ENCODE data around the gene FAM240A. TPM values are rescaled to one million over a fixed set of nuclear protein-coding genes. Genes with fewer than 3 reads are reported as not detected.

The FAM240A gene
- total and polyA plus RNA-seq, 7 experiments from 2014 or later = not detected

Other genes starting within 250 kb of the FAM240A start
- 10 to 100 TPM in 1 of 5 experiments, 1 to 10 TPM in 1, under 1 TPM in 3; 0.66 to 22.5 (median 0.95) TPM for gene CCR5, start 241.6 kb upstream of the FAM240A start, total RNA-seq
- not detected for gene CCR5, start 241.6 kb upstream of the FAM240A start, polyA plus RNA-seq
- gene CCRL2, start 205.3 kb upstream of the FAM240A start, total RNA-seq = 10 to 100 TPM in 1 of 5 experiments, 1 to 10 TPM in 2, under 1 TPM in 2; 0.35 to 20.5 (median 5.0) TPM
- 1 to 10 TPM in 1 of 2 donors, under 1 TPM in 1; 0.34 to 1.3 TPM for gene CCRL2, start 205.3 kb upstream of the FAM240A start, polyA plus RNA-seq
- gene LTF, start 147.6 kb upstream of the FAM240A start, total RNA-seq = under 1 TPM in 1 of 5 experiments, not detected in 4; 0.78 TPM
- not detected for gene LTF, start 147.6 kb upstream of the FAM240A start, polyA plus RNA-seq
- gene RTP3, start 114.5 kb upstream of the FAM240A start, total RNA-seq = not detected
- gene RTP3, start 114.5 kb upstream of the FAM240A start, polyA plus RNA-seq = not detected
- gene LRRC2, start 46.2 kb upstream of the FAM240A start, total RNA-seq = under 1 TPM in 4 of 5 experiments, not detected in 1; 0.10 to 0.35 (median 0.22) TPM
- gene LRRC2, start 46.2 kb upstream of the FAM240A start, polyA plus RNA-seq = under 1 TPM in 1 of 2 donors, not detected in 1; 0.48 TPM
- gene ALS2CL, start 81.2 kb downstream of the FAM240A start, total RNA-seq = 10 to 100 TPM in 4 of 5 experiments, 1 to 10 TPM in 1; 4.2 to 41.5 (median 31.1) TPM
- 10 to 100 TPM in 1 of 2 donors, 1 to 10 TPM in 1; 6.2 to 12.6 TPM for gene ALS2CL, start 81.2 kb downstream of the FAM240A start, polyA plus RNA-seq
- gene TMIE, start 88.9 kb downstream of the FAM240A start, total RNA-seq = 1 to 10 TPM in 4 of 5 experiments, under 1 TPM in 1; 0.31 to 5.4 (median 3.9) TPM
- gene TMIE, start 88.9 kb downstream of the FAM240A start, polyA plus RNA-seq = 1 to 10 TPM; 5.1 to 5.6 TPM
- gene PRSS50, start 105.3 kb downstream of the FAM240A start, total RNA-seq = under 1 TPM in 1 of 5 experiments, not detected in 4; 0.11 TPM
- not detected for gene PRSS50, start 105.3 kb downstream of the FAM240A start, polyA plus RNA-seq